Skeletal muscle cell (primary cell): Measurements from ENCODE around the gene VASP.
"Not testable (repeated sequence)": the region's sequence is repeated elsewhere in the genome, so short reads cannot be mapped to it uniquely, and the experiment has no call there.

Source experiments
- DNase-seq: peaks from one replicate; pipeline ENCODE4 v3.0.0-alpha.2; 2010; ENCODE audit warnings: low read depth
- H3K4me3 ChIP-seq: 2 replicates; pipeline ENCODE4 v1.5.1; 2011; ENCODE audit warnings: low read depth, mild to moderate bottlenecking, control low read depth, low read length, moderate library complexity

Gene VASP

DNA sequence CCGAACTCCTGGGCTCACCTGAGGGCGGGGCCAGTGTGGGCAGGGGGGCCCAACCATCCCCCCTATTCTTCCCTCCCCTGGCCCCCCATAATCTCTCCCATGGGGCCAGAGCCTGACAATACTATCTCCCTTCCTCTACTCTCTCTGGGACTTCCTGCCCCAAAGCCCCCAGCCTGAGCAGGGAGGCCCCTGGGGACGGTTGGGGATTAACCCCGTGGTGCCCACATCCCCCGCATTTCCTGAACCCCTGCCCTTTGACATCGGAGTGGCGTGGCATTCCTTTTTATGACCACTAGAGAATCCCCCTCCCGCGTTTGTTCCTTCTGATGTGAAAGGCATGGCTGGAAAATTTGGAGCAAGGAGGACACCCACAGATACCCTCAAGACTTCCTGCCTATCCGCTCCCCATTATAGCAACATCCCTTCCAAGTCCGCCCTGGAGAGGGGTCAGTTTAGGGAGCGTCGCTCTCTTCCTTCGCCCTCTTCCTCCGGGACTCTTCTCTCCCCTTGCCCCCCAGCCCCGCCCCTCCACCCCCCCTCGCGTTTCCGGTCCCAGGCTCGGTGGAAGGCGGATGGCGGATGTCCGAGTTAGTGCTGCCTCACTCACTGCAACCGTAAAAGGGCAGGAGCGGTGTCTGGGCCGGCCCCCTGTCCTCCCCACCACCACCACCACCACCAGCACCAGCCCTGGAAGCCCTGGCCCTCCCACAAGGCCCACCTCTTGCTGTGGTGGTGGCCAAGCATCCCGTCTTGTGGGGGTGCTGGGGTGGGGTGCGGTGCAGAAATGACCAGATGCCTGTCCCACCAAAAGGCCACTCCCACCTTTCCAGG lies 1.8 kb downstream of the VASP start:
- peak overlapping the region; percentile 99 for H3K4me3 ChIP-seq
- DNase-seq: no peak

GRCh38 chr19:45509692-45510015 lies 2.4 kb downstream of the VASP start:
- H3K4me3 ChIP-seq: peak overlapping the region; percentile 99
- no peak for DNase-seq

DNA sequence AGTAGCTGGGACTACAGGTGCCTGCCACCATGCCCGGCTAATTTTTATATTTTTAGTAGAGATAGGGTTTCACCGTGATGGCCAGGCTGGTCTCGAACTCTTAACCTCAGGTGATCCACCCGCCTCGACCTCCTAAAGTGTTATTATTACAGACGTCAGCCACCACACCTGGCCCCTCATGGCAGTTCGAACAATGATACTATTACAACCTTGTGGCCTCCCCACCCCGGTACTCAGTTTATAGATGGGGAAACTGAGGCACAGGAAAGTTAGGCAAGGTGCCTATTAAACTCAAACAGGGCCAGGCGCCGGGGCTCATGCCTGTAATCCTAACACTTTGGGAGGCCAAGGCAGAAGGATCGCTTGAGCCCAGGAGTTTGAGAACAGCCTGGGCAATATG lies 3.1 kb downstream of the VASP start:
- not testable (repeated sequence) for DNase-seq, H3K4me3 ChIP-seq

DNA sequence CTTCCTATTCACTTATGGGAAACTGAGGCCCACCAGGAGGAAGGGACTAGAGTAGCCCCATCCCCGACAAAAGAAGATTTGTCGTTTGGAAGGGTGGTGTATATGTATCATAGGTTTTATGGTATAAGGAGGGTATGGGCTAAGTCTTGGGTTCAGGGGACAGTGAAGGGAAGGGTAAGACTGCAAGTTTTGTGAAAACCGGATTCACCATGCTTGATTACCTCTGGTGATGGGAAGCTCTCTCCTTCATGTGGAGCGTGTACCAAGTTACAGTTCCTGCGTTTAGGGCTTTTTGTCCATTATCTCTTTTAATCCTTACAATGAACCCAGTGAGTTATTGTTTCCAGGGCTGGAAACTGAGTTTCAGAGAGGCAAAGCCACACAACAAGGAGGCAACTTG lies 3.8 kb downstream of the VASP start:
- DNase-seq: no peak
- no peak overlapping the region for H3K4me3 ChIP-seq

GRCh38 chr19:45512881-45513483 lies 5.7 kb downstream of the VASP start:
- DNase-seq: no peak
- H3K4me3 ChIP-seq: no peak overlapping the region

GRCh38 chr19:45514376-45515051 lies 7.2 kb downstream of the VASP start:
- DNase-seq: no peak
- no peak overlapping the region for H3K4me3 ChIP-seq

DNA sequence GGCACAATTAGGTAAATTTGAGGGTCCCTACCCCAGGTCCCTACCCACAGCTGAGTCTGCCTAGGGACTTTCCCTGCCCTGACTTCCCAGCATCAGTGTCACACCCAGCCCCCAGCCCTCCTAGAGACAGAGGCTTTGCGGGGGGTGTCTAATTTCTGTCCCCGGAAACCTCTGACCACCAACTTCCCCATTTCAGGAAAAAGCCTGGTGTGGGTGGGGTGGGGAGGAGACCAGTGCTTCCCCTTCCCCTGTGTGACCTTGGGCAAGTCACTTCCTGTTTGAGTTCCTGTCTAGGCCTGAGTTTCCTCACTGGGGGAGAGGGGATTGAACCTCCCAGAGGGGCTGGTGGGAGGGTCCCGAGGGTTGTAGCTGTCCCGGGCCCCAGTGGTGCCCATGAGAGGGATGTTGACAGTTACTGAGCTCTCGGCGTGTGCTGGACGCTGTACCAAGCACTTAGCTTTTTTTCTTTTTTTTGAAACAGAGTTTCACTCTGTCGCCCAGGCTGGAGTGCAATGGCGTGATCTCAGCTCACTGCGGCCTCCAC lies 7.9 kb downstream of the VASP start:
- H3K4me3 ChIP-seq: no peak overlapping the region
- no peak for DNase-seq

DNA sequence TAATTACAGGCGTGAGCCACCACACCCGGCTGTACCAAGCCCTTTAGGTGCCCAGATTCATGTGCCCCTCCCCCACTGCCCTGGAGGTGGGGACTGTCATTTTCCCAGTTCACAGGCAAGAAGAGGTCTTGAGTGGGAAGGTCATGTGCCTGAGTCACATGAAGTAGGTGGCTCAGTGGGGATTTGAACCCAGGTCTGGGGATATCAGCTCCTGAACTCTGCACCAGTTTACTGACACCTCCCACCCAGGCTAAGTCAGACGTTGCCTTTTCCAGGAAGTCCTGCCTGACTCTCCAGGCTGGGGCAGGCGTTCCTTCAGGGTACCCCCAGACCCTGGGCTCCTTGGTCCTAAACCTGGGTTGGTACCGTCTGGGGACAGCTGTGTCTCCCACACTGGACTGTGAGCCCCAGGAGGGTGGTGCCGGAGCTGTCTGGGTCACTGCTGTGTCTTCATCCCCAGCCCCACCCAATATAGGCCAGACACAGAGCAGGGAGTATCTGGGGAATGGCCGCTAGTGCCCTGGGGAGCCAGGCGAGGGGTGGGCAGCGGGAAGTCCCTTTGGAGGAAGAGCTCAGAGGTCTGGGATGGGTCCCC lies 8.6 kb downstream of the VASP start:
- H3K4me3 ChIP-seq: no peak overlapping the region
- DNase-seq: no peak

DNA sequence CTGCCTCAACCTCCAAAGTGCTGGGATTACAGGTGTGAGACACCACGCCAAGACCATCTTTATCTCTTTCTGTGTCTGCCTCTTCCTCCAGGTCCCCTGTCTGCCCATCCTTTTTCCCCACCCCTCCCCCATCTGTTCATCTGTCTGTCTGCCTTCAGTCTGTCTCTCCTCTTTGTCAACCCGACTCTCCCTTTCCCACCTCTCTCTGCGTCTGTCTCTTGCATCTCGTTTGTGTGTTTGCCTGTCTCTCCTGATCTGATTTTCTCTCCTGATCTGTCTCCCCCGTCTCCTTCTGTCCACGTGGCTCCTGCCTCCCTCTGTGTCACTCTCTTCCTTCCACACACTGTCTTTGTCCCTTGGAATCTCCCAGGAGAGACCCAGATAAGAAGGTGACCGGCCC lies 10.0 kb downstream of the VASP start:
- DNase-seq: no peak
- H3K4me3 ChIP-seq: no peak overlapping the region

DNA sequence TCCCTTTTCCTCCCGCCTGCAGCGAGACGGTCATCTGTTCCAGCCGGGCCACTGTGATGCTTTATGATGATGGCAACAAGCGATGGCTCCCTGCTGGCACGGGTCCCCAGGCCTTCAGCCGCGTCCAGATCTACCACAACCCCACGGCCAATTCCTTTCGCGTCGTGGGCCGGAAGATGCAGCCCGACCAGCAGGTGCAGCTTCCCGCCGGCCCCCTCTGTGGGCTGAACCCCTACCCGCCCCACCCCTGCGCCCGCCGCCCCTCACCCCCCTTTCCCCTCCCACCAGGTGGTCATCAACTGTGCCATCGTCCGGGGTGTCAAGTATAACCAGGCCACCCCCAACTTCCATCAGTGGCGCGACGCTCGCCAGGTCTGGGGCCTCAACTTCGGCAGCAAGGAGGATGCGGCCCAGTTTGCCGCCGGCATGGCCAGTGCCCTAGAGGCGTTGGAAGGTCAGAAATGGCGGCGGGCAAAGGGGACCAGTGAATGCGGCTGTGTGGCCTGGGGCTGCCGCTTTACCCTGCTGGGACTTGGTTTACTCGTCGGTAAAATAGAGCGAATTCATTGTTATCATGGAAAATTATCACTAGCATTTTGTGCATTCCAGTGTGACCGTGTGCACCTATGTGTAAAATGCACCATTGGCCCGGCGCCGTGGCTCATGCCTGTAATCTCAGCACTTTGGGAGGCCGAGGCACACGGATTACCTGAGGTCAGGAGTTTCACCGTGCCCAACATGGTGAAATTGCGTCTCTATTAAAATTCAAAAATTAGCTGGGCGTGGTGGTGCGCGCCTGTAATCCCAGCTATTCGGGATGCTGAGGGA lies 10.6 kb downstream of the VASP start:
- H3K4me3 ChIP-seq: no peak overlapping the region
- DNase-seq: no peak

DNA sequence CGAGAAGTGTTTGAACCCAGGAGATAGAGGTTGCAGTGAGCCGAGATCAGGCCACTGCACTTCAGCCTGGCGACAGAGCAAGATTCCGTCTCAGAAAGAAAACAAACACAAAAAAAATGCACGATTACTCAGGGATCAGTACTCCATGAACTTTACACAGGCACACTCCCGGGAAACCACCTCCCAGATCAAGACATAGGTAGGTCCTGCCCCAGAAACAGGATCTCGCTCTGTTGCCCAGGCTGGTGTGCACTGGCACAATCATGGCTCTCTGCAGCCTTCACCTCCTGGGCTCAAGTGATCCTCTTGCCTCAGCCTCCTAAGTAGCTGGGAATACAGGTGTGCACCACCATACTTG lies 11.2 kb downstream of the VASP start:
- DNase-seq: no peak
- H3K4me3 ChIP-seq: no peak overlapping the region

DNA sequence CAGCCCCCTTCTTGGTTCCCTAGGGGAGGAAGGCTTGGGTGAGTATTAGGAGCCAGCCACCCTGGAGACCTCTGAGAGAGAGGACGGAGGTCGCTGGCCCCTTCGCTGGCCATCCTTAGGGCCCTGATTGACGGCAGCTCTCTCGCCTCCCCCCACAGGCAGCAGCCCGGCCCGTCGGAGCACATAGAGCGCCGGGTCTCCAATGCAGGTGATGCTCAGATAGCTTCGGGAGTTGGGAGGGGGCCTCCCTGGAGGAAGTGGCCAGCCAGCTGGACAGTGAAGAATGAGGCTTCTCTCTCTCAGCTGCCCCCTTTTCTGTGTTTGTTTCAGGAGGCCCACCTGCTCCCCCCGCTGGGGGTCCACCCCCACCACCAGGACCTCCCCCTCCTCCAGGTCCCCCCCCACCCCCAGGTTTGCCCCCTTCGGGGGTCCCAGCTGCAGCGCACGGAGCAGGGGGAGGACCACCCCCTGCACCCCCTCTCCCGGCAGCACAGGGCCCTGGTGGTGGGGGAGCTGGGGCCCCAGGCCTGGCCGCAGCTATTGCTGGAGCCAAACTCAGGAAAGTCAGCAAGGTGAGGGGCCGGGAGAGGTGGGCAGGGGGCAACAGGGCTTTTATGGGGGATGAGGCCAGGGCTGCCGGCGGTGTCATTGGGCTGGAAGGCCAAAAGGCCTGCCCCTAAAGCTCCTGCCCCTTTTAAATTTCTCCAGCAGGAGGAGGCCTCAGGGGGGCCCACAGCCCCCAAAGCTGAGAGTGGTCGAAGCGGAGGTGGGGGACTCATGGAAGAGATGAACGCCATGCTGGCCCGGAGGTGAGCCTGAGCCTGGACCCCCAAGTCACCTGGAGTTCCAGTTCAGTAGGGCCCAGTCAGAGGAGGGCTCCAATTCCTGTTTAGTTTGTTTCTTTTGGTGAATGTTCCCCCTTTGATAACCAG lies 15.0 kb downstream of the VASP start:
- no peak for DNase-seq
- H3K4me3 ChIP-seq: no peak overlapping the region

DNA sequence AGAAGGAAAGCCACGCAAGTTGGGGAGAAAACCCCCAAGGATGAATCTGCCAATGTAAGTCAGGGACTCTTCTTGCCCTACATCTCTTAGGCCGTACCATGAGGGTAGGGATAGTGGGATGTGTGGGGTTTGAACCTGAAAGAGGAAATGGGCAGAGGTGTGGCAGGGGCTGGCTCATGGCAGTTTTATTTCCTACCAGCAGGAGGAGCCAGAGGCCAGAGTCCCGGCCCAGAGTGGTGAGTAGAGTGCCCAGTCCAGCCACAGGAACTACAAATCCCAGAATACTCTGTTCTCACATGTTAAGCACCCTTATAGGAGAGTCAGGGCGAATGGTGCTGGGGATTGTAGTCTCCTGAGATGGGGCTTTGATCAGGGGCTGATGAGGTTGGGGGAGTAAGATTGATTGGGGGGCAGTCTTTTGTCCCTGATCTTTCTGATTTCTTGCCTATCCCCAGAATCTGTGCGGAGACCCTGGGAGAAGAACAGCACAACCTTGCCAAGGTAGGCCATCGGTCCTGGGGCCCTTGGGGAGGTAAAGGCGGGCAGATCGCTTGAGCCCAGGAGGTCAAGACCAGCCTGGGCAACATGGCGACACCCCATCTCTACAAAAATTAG lies 16.5 kb downstream of the VASP start:
- DNase-seq: no peak
- H3K4me3 ChIP-seq: no peak overlapping the region

- no peak for DNase-seq
- no peak overlapping the region for H3K4me3 ChIP-seq
Observed at GRCh38 chr19:45524575-45525129, 17.4 kb downstream of the VASP start.

DNA sequence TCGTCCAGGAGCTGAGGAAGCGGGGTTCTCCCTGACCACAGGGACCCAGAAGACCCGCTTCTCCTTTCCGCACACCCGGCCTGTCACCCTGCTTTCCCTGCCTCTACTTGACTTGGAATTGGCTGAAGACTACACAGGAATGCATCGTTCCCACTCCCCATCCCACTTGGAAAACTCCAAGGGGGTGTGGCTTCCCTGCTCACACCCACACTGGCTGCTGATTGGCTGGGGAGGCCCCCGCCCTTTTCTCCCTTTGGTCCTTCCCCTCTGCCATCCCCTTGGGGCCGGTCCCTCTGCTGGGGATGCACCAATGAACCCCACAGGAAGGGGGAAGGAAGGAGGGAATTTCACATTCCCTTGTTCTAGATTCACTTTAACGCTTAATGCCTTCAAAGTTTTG lies 18.9 kb downstream of the VASP start:
- H3K4me3 ChIP-seq: no peak overlapping the region
- no peak for DNase-seq

DNA sequence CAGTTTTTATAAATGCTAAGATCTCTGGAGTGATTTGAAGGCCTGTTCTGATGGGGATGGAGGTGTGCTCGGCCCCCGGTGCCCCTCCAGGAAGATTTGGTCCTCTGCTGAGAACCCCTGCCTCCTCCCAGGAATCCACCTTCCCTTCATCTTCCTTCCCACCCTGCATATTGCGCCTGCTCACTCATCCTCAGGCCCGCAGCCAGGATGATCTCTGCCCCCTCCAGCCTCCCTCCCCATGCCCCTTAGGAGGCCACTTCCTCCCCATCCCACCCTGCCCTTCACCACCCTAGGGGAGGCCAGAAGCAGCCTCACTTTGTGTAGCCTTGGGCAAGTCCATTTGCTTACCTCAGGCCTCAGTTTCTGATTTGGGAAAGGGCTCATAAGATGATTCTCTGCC lies 19.7 kb downstream of the VASP start:
- DNase-seq: no peak

GRCh38 chr19:45527731-45528130 lies 20.5 kb downstream of the VASP start:
- no peak for DNase-seq
- no peak overlapping the region for H3K4me3 ChIP-seq

More for the DNA sequence above, 19.7 kb downstream of the VASP start:
- H3K4me3 ChIP-seq: no peak overlapping the region
